Mesenchymal stem cell (in vitro differentiated cells and primary cell): ENCODE data around the gene ITGB3.
A peak's percentile ranks its signal among the peaks of the same experiment; 100 is the strongest.
"Not testable (repeated sequence)": the region's sequence is repeated elsewhere in the genome, so short reads cannot be mapped to it uniquely, and the experiment has no call there.

Experiments used
- DNase-seq: peaks from one replicate; pipeline ENCODE4 v3.0.0-alpha.2; 2013
- H2AFZ ChIP-seq: one replicate; pipeline ENCODE4 v1.6.1; 2013; ENCODE audit warnings: low read depth, mild to moderate bottlenecking, control low read depth, inconsistent platforms, low read length, moderate library complexity
- H2AK5ac ChIP-seq: 2 replicates; pipeline ENCODE4 v1.6.1; 2013; ENCODE audit warnings: low read length, moderate library complexity, mild to moderate bottlenecking, inconsistent platforms; ENCODE audit not compliant: severe bottlenecking
- H2BK120ac ChIP-seq: one replicate; pipeline ENCODE4 v1.6.1; 2013; ENCODE audit warnings: low read depth, mild to moderate bottlenecking, inconsistent platforms, low read length, moderate library complexity
- H2BK12ac ChIP-seq, 2 experiments: one replicate each; pipeline ENCODE4 v1.6.1; 2013; ENCODE audit warnings: inconsistent platforms in 2 of 2, low read length in 2 of 2, mild to moderate bottlenecking in 2 of 2, moderate library complexity in 2 of 2, control low read depth in 1 of 2
- H2BK15ac ChIP-seq: one replicate; pipeline ENCODE4 v1.6.1; 2013; ENCODE audit warnings: mild to moderate bottlenecking, low read depth, inconsistent platforms; ENCODE audit not compliant: poor library complexity, severe bottlenecking
- H2BK5ac ChIP-seq: 2 replicates; pipeline ENCODE4 v1.6.1; 2013; ENCODE audit warnings: low read depth, mild to moderate bottlenecking, low read length, control low read depth, inconsistent platforms; ENCODE audit not compliant: poor library complexity, severe bottlenecking
- H3K14ac ChIP-seq, 2 experiments: one replicate each; pipeline ENCODE4 v1.6.1; 2013; ENCODE audit warnings: inconsistent platforms in 2 of 2, low read length in 2 of 2, control low read depth in 1 of 2, mild to moderate bottlenecking in 1 of 2, moderate library complexity in 1 of 2
- H3K18ac ChIP-seq, 2 experiments: one replicate each; pipeline ENCODE4 v1.6.1; 2013; ENCODE audit warnings: inconsistent platforms in 2 of 2, low read length in 2 of 2, control low read depth in 1 of 2, low read depth in 1 of 2, mild to moderate bottlenecking in 1 of 2
- H3K23ac ChIP-seq, 2 experiments: one replicate each; pipeline ENCODE4 v1.6.1; 2013; ENCODE audit warnings: inconsistent platforms in 2 of 2, low read length in 2 of 2, mild to moderate bottlenecking in 2 of 2, moderate library complexity in 2 of 2, control low read depth in 1 of 2
- H3K27ac ChIP-seq: 2 replicates; pipeline ENCODE4 v1.5.1; 2013; ENCODE audit warnings: mild to moderate bottlenecking, moderate library complexity, low read length, control low read depth, inconsistent platforms; ENCODE audit not compliant: poor library complexity, severe bottlenecking
- H3K27me3 ChIP-seq, 2 experiments: 2 replicates each; pipeline versions ENCODE4 v1.6.1 to v1.7.0; 2013; ENCODE audit warnings: low read length in 2 of 2, mild to moderate bottlenecking in 2 of 2, moderate library complexity in 2 of 2, control low read depth in 1 of 2, inconsistent platforms in 1 of 2; ENCODE audit not compliant: control insufficient read depth in 1 of 2, insufficient read depth in 1 of 2
- H3K36me3 ChIP-seq, 2 experiments: 2 replicates each; pipeline versions ENCODE4 v1.6.1 to v1.7.0; 2013; ENCODE audit warnings: low read length in 2 of 2, control low read depth in 1 of 2, inconsistent platforms in 1 of 2, low read depth in 1 of 2, mild to moderate bottlenecking in 1 of 2; ENCODE audit not compliant: insufficient read depth in 2 of 2, control insufficient read depth in 1 of 2
- H3K4ac ChIP-seq, 2 experiments: one replicate each; pipeline ENCODE4 v1.6.1; 2013; ENCODE audit warnings: inconsistent platforms in 2 of 2, low read length in 2 of 2, mild to moderate bottlenecking in 2 of 2, moderate library complexity in 2 of 2, control low read depth in 1 of 2, low read depth in 1 of 2
- H3K4me1 ChIP-seq: 2 replicates; pipeline ENCODE4 v1.6.1; 2013; ENCODE audit warnings: low read depth, low read length, control low read depth; ENCODE audit not compliant: control insufficient read depth, insufficient read depth
- H3K4me2 ChIP-seq: 2 replicates; pipeline ENCODE4 v1.6.1; 2013; ENCODE audit warnings: low read length, mild to moderate bottlenecking, inconsistent platforms; ENCODE audit not compliant: poor library complexity, severe bottlenecking
- H3K4me3 ChIP-seq, 2 experiments: 2 replicates each; pipeline versions ENCODE4 v1.5.1 to v1.7.0; 2013; ENCODE audit warnings: low read length in 2 of 2, mild to moderate bottlenecking in 2 of 2, control low read depth in 1 of 2, low read depth in 1 of 2; ENCODE audit not compliant: insufficient read depth in 1 of 2
- H3K79me1 ChIP-seq: replicated peaks from 2 replicates; pipeline ENCODE4 v1.6.1; 2013; ENCODE audit warnings: mild to moderate bottlenecking, control low read depth, low read length, inconsistent platforms; ENCODE audit not compliant: poor library complexity, severe bottlenecking
- H3K9ac ChIP-seq: 2 replicates; pipeline ENCODE4 v1.7.0; 2013; ENCODE audit warnings: mild to moderate bottlenecking, low read length, moderate library complexity
- H3K9me3 ChIP-seq: 2 replicates; pipeline ENCODE4 v1.7.0; 2013; ENCODE audit warnings: mild to moderate bottlenecking, low read length; ENCODE audit not compliant: control insufficient read depth
- H4K8ac ChIP-seq: one replicate; pipeline ENCODE4 v1.6.1; 2013; ENCODE audit warnings: inconsistent platforms, mild to moderate bottlenecking, low read length, moderate library complexity
- H4K91ac ChIP-seq: one replicate; pipeline ENCODE4 v1.6.1; 2013; ENCODE audit warnings: mild to moderate bottlenecking, low read length, inconsistent platforms
- WGBS: methylation state at CpG from one replicate; pipeline ENCODE4 v1.1.7; 2013; ENCODE audit warnings: mixed read lengths; 5-methylcytosine and 5-hydroxymethylcytosine counted together

ITGB3 gene

GRCh38 chr17:47265983-47266541, 12.4 kb downstream of the ITGB3 start:
- Histone ChIP-seq H3K27me3 (no peaks in the 10 kb centered on the region), H3K18ac (peak overlapping the region in 1 of 2 experiments; percentile 37), H3K79me1 (peaks cover 12% of the 10 kb centered on the region), H3K14ac (no peak overlapping the region), H2AFZ (no peak overlapping the region), H3K4me2 (no peak overlapping the region), H3K4me1 (peaks cover 12% of the 10 kb centered on the region), H2BK15ac (no peak overlapping the region), H3K9ac (peak overlapping the region; percentile 82), H3K27ac (peak overlapping the region; percentile 97), H3K23ac (no peak overlapping the region), H4K91ac (peak overlapping the region; percentile 65), H2BK12ac (peak overlapping the region in 1 of 2 experiments; percentile 60), H2BK120ac (no peak overlapping the region), H3K4me3 (peak overlapping the region in 1 of 2 experiments; percentile 5), H3K36me3 (peaks cover 14 to 29% of the 10 kb centered on the region in 2 experiments), H4K8ac (peak overlapping the region; percentile 45), H3K9me3 (no peaks in the 10 kb centered on the region), H3K4ac (no peak overlapping the region), H2BK5ac (peak overlapping the region; percentile 54), H2AK5ac (peak overlapping the region; percentile 94)
- 61% methylated on average over 2 of the region's 2 CpGs for WGBS
- peak; percentile 59 for DNase-seq

- Histone ChIP-seq H3K79me1 (peaks cover 12% of the 10 kb centered on the region), H2AK5ac (peak overlapping the region; percentile 94), H2BK12ac (no peak overlapping the region), H3K4ac (no peak overlapping the region), H3K23ac (no peak overlapping the region), H3K4me1 (peaks cover 12% of the 10 kb centered on the region), H2AFZ (no peak overlapping the region), H2BK15ac (no peak overlapping the region), H3K9me3 (no peaks in the 10 kb centered on the region), H4K8ac (no peak overlapping the region), H3K18ac (no peak overlapping the region), H3K4me3 (peak overlapping the region in 1 of 2 experiments; percentile 35), H4K91ac (no peak overlapping the region), H3K4me2 (no peak overlapping the region), H3K36me3 (peaks cover 14 to 26% of the 10 kb centered on the region in 2 experiments), H3K9ac (peak overlapping the region; percentile 82), H3K14ac (no peak overlapping the region), H2BK120ac (no peak overlapping the region), H3K27me3 (no peaks in the 10 kb centered on the region), H3K27ac (peak overlapping the region; percentile 97), H2BK5ac (peak overlapping the region; percentile 91)
- peak; percentile 53 for DNase-seq
- WGBS: 74% methylated on average over 6 of the region's 6 CpGs
These were observed 13.2 kb downstream of the ITGB3 start for GRCh38 chr17:47266782-47267181.

GRCh38 chr17:47267354-47267828, 13.8 kb downstream of the ITGB3 start:
- H2BK5ac ChIP-seq: peak overlapping the region; percentile 91
- H3K4me1 ChIP-seq: peaks cover 12% of the 10 kb centered on the region
- H2AK5ac ChIP-seq: peak overlapping the region; percentile 93
- peak overlapping the region; percentile 5 for H4K8ac ChIP-seq
- peak; percentile 85 for DNase-seq
- no peaks in the 10 kb centered on the region for H3K27me3 ChIP-seq
- H3K9me3 ChIP-seq: no peaks in the 10 kb centered on the region
- peak overlapping the region in 1 of 2 experiments; percentile 35 for H3K4me3 ChIP-seq
- H3K4ac ChIP-seq: no peak overlapping the region
- H4K91ac ChIP-seq: no peak overlapping the region
- H2BK120ac ChIP-seq: no peak overlapping the region
- H3K27ac ChIP-seq: peak overlapping the region; percentile 97
- no peak overlapping the region for H2BK12ac ChIP-seq
- no peak overlapping the region for H3K18ac ChIP-seq
- H3K4me2 ChIP-seq: no peak overlapping the region
- H2BK15ac ChIP-seq: no peak overlapping the region
- peak overlapping the region; percentile 82 for H3K9ac ChIP-seq
- 0% methylated on average over 1 of the region's 1 CpG for WGBS
- peaks cover 9% of the 10 kb centered on the region for H3K79me1 ChIP-seq
- peaks cover 10 to 20% of the 10 kb centered on the region in 2 experiments for H3K36me3 ChIP-seq
- H3K23ac ChIP-seq: no peak overlapping the region
- peak overlapping the region; percentile 62 for H2AFZ ChIP-seq
- no peak overlapping the region for H3K14ac ChIP-seq

DNA sequence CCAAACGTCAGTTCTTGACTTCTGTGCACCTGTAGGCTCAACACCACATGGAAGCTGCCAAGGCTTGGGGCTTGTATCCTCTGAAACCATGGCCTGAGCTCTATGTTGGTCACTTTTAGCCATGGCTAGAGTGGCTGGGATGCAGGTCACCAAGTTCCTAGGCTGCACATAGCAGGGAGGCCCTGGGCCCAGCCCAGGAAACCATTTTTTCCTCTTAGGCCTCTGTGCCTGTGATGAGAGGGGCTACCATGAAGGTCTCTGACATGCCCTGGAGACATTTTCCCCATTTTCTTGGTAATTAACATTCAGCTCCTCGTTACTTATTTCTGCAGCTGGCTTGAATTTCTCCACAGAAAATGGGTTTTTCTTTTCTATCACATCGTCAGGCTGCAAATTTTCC, 15.3 kb downstream of the ITGB3 start:
- H3K18ac ChIP-seq, H3K14ac ChIP-seq: not testable (repeated sequence)

More for the DNA sequence above, 15.3 kb downstream of the ITGB3 start:
- Histone ChIP-seq H2AK5ac (peak overlapping the region; percentile 99), H2BK5ac (peak overlapping the region; percentile 14), H3K27ac (peak overlapping the region; percentile 97), H3K36me3 (peaks cover 6 to 20% of the 10 kb centered on the region in 2 experiments), H3K4me1 (peaks cover 16% of the 10 kb centered on the region)
- H4K8ac ChIP-seq, H3K27me3 ChIP-seq, H2BK12ac ChIP-seq, H3K79me1 ChIP-seq, H3K4me2 ChIP-seq, H3K4me3 ChIP-seq, H2BK120ac ChIP-seq, H2AFZ ChIP-seq, H3K23ac ChIP-seq, H3K4ac ChIP-seq, H3K9ac ChIP-seq, H3K9me3 ChIP-seq, DNase-seq, H4K91ac ChIP-seq, H2BK15ac ChIP-seq: not testable (repeated sequence)
- 97% methylated on average over 3 of the region's 3 CpGs for WGBS
